ENCODE measurements around the gene KLHL29. TPM values are rescaled to one million over a fixed set of nuclear protein-coding genes. Genes with fewer than 3 reads are reported as not detected.
A peak's percentile ranks its signal among the peaks of the same experiment; 100 is the strongest.

The KLHL29 gene
- total and polyA plus RNA-seq, 7 experiments from 2014 or later, result 0.59 to 6.5 (median 5.6) TPM

GRCh38 chr2:23624378-23624777 lies 239.4 kb downstream of the KLHL29 start:
- H3K4me3 Mint-ChIP-seq, result no peak overlapping the region
- no peaks in the 10 kb centered on the region for H3K27me3 ChIP-seq (ENCODE audit: control insufficient read depth in 2 of 2, insufficient read depth in 2 of 2, low read length in 2 of 2)
- H3K4me3 ChIP-seq (ENCODE audit: low read length), result no peak overlapping the region
- intact Hi-C loops (cut with micrococcal nuclease), result no loop called here
- H3K27me3 Mint-ChIP-seq, result no peaks in the 10 kb centered on the region
- H3K27ac Mint-ChIP-seq, result no peak overlapping the region
- ATAC-seq, result no peak
- H3K27ac ChIP-seq (ENCODE audit: low read depth, low read length), result no peak overlapping the region
- H3K9me3 ChIP-seq (ENCODE audit: control insufficient read depth in 2 of 3, low read length in 3 of 3), result peaks cover 0 to 9% (median 0%) of the 10 kb centered on the region in 3 experiments
- ChIA-PET CTCF (no interaction called here), POLR2A (no interaction called here)
- H3K4me1 Mint-ChIP-seq, result peaks cover 0 to 13% (median 0%) of the 10 kb centered on the region in 7 donors
- no peaks in the 10 kb centered on the region for H3K4me1 ChIP-seq (ENCODE audit: control insufficient read depth in 2 of 2, insufficient read depth in 2 of 2, low read length in 2 of 2)
- H3K36me3 ChIP-seq (ENCODE audit: control insufficient read depth in 2 of 3, insufficient read depth in 3 of 3, low read length in 3 of 3), result no peaks in the 10 kb centered on the region
- peaks cover 0 to 23% (median 16%) of the 10 kb centered on the region in 5 donors for H3K36me3 Mint-ChIP-seq
- H3K9me3 Mint-ChIP-seq, result peaks cover 3 to 20% (median 9%) of the 10 kb centered on the region in 11 donors
- no peak for DNase-seq

GRCh38 chr2:23624915-23625314 lies 239.9 kb downstream of the KLHL29 start:
- no peak overlapping the region for H3K27ac Mint-ChIP-seq
- Histone ChIP-seq H3K27me3 (ENCODE audit: control insufficient read depth in 2 of 2, insufficient read depth in 2 of 2, low read length in 2 of 2) (no peaks in the 10 kb centered on the region), H3K27ac (ENCODE audit: low read depth, low read length) (no peak overlapping the region), H3K36me3 (ENCODE audit: control insufficient read depth in 2 of 3, insufficient read depth in 3 of 3, low read length in 3 of 3) (no peaks in the 10 kb centered on the region), H3K9me3 (ENCODE audit: control insufficient read depth in 2 of 3, low read length in 3 of 3) (peaks cover 0 to 9% (median 0%) of the 10 kb centered on the region in 3 experiments), H3K4me1 (ENCODE audit: control insufficient read depth in 2 of 2, insufficient read depth in 2 of 2, low read length in 2 of 2) (no peaks in the 10 kb centered on the region), H3K4me3 (ENCODE audit: low read length) (no peak overlapping the region)
- intact Hi-C loops (cut with micrococcal nuclease), result no loop called here
- ATAC-seq (no peak), DNase-seq (no peak)
- no peak overlapping the region for H3K4me3 Mint-ChIP-seq
- POLR2A ChIA-PET, result no interaction called here
- CTCF ChIA-PET, result no interaction called here
- H3K27me3 Mint-ChIP-seq, result no peaks in the 10 kb centered on the region
- peaks cover 0 to 13% (median 0%) of the 10 kb centered on the region in 7 donors for H3K4me1 Mint-ChIP-seq
- peaks cover 3 to 20% (median 9%) of the 10 kb centered on the region in 11 donors for H3K9me3 Mint-ChIP-seq
- H3K36me3 Mint-ChIP-seq, result peaks cover 0 to 23% (median 16%) of the 10 kb centered on the region in 5 donors

DNA sequence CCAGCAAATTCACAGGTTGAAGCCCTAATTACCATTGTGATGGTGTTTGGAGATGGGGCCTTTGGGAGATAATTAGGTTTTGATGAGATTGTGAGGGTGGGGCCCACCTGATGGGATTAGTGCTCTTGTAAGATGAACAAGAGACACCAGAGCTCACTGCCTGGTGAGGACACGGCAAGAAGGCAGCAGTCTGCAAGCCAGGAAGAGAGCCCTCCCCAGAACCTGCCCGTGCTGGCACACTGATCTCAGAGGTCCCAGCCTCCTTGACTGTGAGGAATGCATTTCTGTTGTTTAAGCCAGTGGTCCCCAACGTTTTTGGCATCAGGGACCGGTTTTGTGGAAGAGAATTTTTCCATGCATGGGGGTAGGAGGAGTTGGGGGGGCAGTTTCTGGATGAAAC lies 240.7 kb downstream of the KLHL29 start:
- DNase-seq (no peak), ATAC-seq (no peak)
- H3K4me1 ChIP-seq (ENCODE audit: control insufficient read depth in 2 of 2, insufficient read depth in 2 of 2, low read length in 2 of 2), result no peaks in the 10 kb centered on the region
- no peaks in the 10 kb centered on the region for H3K27me3 ChIP-seq (ENCODE audit: control insufficient read depth in 2 of 2, insufficient read depth in 2 of 2, low read length in 2 of 2)
- peaks cover 0 to 20% (median 16%) of the 10 kb centered on the region in 5 donors for H3K36me3 Mint-ChIP-seq
- no peak overlapping the region for H3K4me3 Mint-ChIP-seq
- ChIA-PET CTCF (no interaction called here), POLR2A (no interaction called here)
- H3K27me3 Mint-ChIP-seq, result no peaks in the 10 kb centered on the region
- no peak overlapping the region for H3K4me3 ChIP-seq (ENCODE audit: low read length)
- intact Hi-C loops (cut with micrococcal nuclease), result no loop called here
- H3K36me3 ChIP-seq (ENCODE audit: control insufficient read depth in 2 of 3, insufficient read depth in 3 of 3, low read length in 3 of 3), result no peaks in the 10 kb centered on the region
- no peak overlapping the region for H3K27ac ChIP-seq (ENCODE audit: low read depth, low read length)
- H3K9me3 ChIP-seq (ENCODE audit: control insufficient read depth in 2 of 3, low read length in 3 of 3), result peaks cover 0 to 9% (median 0%) of the 10 kb centered on the region in 3 experiments
- H3K9me3 Mint-ChIP-seq, result peaks cover 3 to 20% (median 9%) of the 10 kb centered on the region in 11 donors
- peaks cover 0 to 13% (median 0%) of the 10 kb centered on the region in 7 donors for H3K4me1 Mint-ChIP-seq
- H3K27ac Mint-ChIP-seq, result no peak overlapping the region

DNA sequence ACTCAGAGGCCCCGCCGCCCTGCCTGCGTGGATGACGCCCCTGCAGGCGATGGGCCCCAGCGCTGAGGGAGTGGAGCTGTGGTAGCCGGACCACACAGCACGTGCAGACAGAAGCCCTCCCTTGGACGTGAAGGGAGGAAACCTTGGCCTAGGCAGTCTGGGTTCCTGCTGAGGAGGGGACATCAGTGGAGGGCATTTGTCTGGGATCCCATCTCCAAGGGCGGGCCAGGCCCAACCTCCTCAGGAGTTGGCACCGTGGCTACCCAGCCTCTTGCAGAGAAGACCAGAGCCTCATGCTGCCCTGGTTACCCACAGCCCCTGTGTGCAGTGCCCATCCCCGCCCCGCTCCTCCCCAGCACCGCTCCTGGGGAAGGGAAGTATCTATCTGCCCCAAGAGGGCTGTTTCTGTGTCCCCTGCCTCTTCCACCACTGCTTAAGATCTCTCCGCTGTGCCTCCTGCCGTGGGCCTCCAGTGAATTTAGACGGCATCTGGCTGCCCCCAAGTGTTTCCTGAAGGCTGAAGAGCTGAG lies 241.8 kb downstream of the KLHL29 start:
- H3K9me3 Mint-ChIP-seq, result peaks cover 3 to 20% (median 9%) of the 10 kb centered on the region in 11 donors
- Histone ChIP-seq H3K4me1 (ENCODE audit: control insufficient read depth in 2 of 2, insufficient read depth in 2 of 2, low read length in 2 of 2) (no peaks in the 10 kb centered on the region), H3K27me3 (ENCODE audit: control insufficient read depth in 2 of 2, insufficient read depth in 2 of 2, low read length in 2 of 2) (no peaks in the 10 kb centered on the region), H3K36me3 (ENCODE audit: control insufficient read depth in 2 of 3, insufficient read depth in 3 of 3, low read length in 3 of 3) (no peaks in the 10 kb centered on the region), H3K9me3 (ENCODE audit: control insufficient read depth in 2 of 3, low read length in 3 of 3) (peaks cover 0 to 9% (median 0%) of the 10 kb centered on the region in 3 experiments), H3K4me3 (ENCODE audit: low read length) (no peak overlapping the region), H3K27ac (ENCODE audit: low read depth, low read length) (no peak overlapping the region)
- POLR2A ChIA-PET, result no interaction called here
- DNase-seq, result no peak
- no peak for ATAC-seq
- CTCF ChIA-PET, result no interaction called here
- H3K27ac Mint-ChIP-seq, result peak overlapping the region in 1 of 9 donors; percentile 3
- H3K4me1 Mint-ChIP-seq, result peaks cover 0 to 14% (median 0%) of the 10 kb centered on the region in 7 donors
- intact Hi-C loops (cut with micrococcal nuclease), result no loop called here
- H3K27me3 Mint-ChIP-seq, result no peaks in the 10 kb centered on the region
- peaks cover 0 to 20% (median 16%) of the 10 kb centered on the region in 5 donors for H3K36me3 Mint-ChIP-seq
- H3K4me3 Mint-ChIP-seq, result no peak overlapping the region

GRCh38 chr2:23627236-23628009 lies 242.4 kb downstream of the KLHL29 start:
- Histone ChIP-seq H3K27ac (ENCODE audit: low read depth, low read length) (no peak overlapping the region), H3K9me3 (ENCODE audit: control insufficient read depth in 2 of 3, low read length in 3 of 3) (peaks cover 0 to 9% (median 0%) of the 10 kb centered on the region in 3 experiments), H3K36me3 (ENCODE audit: control insufficient read depth in 2 of 3, insufficient read depth in 3 of 3, low read length in 3 of 3) (no peaks in the 10 kb centered on the region), H3K4me1 (ENCODE audit: control insufficient read depth in 2 of 2, insufficient read depth in 2 of 2, low read length in 2 of 2) (no peaks in the 10 kb centered on the region), H3K4me3 (ENCODE audit: low read length) (no peak overlapping the region), H3K27me3 (ENCODE audit: control insufficient read depth in 2 of 2, insufficient read depth in 2 of 2, low read length in 2 of 2) (no peaks in the 10 kb centered on the region)
- Mint-ChIP-seq H3K36me3 (peaks cover 0 to 20% (median 16%) of the 10 kb centered on the region in 5 donors), H3K27me3 (no peaks in the 10 kb centered on the region), H3K4me3 (no peak overlapping the region), H3K9me3 (peaks cover 3 to 20% (median 9%) of the 10 kb centered on the region in 11 donors), H3K27ac (peak overlapping the region in 1 of 9 donors; percentile 3), H3K4me1 (peaks cover 0 to 19% (median 0%) of the 10 kb centered on the region in 7 donors)
- ATAC-seq, result no peak
- ChIA-PET POLR2A (no interaction called here), CTCF (no interaction called here)
- no peak for DNase-seq
- intact Hi-C loops (cut with micrococcal nuclease), result no loop called here

- DNase-seq (no peak), ATAC-seq (peak; percentile 14)
- Histone ChIP-seq H3K4me1 (ENCODE audit: control insufficient read depth in 2 of 2, insufficient read depth in 2 of 2, low read length in 2 of 2) (no peaks in the 10 kb centered on the region), H3K27ac (ENCODE audit: low read depth, low read length) (no peak overlapping the region), H3K4me3 (ENCODE audit: low read length) (no peak overlapping the region), H3K9me3 (ENCODE audit: control insufficient read depth in 2 of 3, low read length in 3 of 3) (peaks cover 0 to 4% (median 0%) of the 10 kb centered on the region in 3 experiments), H3K36me3 (ENCODE audit: control insufficient read depth in 2 of 3, insufficient read depth in 3 of 3, low read length in 3 of 3) (no peaks in the 10 kb centered on the region), H3K27me3 (ENCODE audit: control insufficient read depth in 2 of 2, insufficient read depth in 2 of 2, low read length in 2 of 2) (no peaks in the 10 kb centered on the region)
- POLR2A ChIA-PET, result no interaction called here
- Mint-ChIP-seq H3K9me3 (peaks cover 0 to 8% (median 3%) of the 10 kb centered on the region in 11 donors), H3K27me3 (no peaks in the 10 kb centered on the region), H3K4me3 (no peak overlapping the region), H3K36me3 (peaks cover 0 to 8% (median 4%) of the 10 kb centered on the region in 5 donors), H3K27ac (no peak overlapping the region), H3K4me1 (peaks cover 0 to 17% (median 0%) of the 10 kb centered on the region in 7 donors)
- CTCF ChIA-PET, result interaction anchor here (0.7 kb wide), 1 partner anchor 10 kb away, joined by 3 read pairs; no protein-coding TSS in a partner anchor
- intact Hi-C loops (cut with micrococcal nuclease), result no loop called here
Measured at GRCh38 chr2:23628926-23629771, 244.2 kb downstream of the KLHL29 start.

All from naive thymus-derived CD4-positive, alpha-beta T cell (primary cell).